Measurements from ENCODE around the gene PLK1.
A peak's percentile ranks its signal among the peaks of the same experiment; 100 is the strongest.

PLK1 gene

DNA sequence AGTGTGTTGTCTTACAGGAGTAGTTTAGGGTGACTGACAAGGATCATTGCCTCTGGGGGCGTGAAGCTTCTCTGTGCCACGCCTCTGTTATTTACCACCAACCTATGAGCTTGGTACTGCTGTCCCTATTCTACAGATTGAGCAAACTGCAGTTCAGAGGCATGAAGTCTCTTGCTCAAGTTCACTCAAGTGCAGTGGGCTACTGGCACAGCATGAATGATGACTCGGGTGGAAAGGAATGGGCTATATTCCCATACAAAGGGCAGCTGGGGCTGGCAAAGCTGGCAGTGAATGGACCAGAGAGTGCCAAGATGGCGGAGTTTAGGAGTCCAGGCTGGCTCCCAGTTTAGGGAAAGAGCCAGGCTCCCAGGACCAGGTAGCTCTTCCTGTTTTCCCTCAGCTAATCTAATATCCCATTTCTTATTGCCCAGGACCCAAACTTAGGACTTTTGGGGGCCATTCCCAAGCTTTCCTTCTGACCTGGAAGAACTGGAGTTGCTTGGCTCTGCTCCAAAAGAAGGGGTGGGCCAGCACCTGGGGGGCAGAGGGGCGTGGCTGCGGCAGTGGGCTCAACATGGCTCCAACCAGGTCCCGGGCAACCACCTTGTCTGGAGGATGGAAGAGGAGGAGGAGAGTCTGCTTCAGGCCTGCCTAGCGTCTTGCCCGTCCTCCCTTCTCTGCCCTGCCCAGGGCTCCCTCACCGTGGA, 12.9 kb downstream of the PLK1 start:
- H3K4me3 ChIP-seq (replicated peaks; ENCODE audit: low read depth, low read length), result no peak overlapping the region
- TF ChIP-seq, protein P1, sequence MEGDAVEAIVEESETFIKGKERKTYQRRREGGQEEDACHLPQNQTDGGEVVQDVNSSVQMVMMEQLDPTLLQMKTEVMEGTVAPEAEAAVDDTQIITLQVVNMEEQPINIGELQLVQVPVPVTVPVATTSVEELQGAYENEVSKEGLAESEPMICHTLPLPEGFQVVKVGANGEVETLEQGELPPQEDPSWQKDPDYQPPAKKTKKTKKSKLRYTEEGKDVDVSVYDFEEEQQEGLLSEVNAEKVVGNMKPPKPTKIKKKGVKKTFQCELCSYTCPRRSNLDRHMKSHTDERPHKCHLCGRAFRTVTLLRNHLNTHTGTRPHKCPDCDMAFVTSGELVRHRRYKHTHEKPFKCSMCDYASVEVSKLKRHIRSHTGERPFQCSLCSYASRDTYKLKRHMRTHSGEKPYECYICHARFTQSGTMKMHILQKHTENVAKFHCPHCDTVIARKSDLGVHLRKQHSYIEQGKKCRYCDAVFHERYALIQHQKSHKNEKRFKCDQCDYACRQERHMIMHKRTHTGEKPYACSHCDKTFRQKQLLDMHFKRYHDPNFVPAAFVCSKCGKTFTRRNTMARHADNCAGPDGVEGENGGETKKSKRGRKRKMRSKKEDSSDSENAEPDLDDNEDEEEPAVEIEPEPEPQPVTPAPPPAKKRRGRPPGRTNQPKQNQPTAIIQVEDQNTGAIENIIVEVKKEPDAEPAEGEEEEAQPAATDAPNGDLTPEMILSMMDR (IDR thresholded peaks at IDR 0.05; ENCODE audit: low read length, missing control alignments), result no peak
- DNase-seq (ENCODE audit: low read depth), result peak; percentile 40

DNA sequence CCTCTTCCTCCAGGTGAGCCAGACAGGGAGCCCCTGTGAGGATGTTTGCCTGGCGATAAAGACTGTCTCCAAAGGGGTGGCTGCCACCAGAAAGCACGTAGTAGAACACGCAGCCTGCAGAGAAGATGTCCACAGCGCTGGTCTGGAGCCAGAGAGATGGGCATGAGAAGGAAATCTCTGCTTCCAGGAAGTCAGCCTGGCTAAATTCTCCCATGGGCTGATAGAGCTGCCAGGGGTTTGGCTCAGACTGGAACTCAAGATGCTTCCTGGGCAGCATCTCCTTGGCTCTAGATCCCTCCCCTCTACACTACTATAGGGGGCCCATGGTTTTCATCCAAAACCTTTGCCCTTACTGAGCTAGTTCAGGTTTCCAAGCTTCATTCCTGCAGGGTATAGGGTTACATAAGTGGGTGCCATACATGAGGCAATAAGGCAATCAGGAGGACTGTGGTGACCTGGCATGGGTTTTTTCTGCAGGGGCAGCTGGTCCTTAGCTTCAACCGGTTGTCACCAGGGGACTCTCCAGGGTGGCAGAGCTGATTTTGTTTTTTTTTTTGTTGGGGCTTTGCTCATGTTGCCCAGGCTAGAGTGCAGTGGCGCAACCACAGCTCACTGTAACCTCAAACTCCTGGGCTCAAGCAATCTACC, 13.6 kb downstream of the PLK1 start:
- TF ChIP-seq, protein P1 (IDR thresholded peaks at IDR 0.05; ENCODE audit: low read length, missing control alignments), result no peak
- no peak for DNase-seq (ENCODE audit: low read depth)
- no peak overlapping the region for H3K4me3 ChIP-seq (replicated peaks; ENCODE audit: low read depth, low read length)

DNA sequence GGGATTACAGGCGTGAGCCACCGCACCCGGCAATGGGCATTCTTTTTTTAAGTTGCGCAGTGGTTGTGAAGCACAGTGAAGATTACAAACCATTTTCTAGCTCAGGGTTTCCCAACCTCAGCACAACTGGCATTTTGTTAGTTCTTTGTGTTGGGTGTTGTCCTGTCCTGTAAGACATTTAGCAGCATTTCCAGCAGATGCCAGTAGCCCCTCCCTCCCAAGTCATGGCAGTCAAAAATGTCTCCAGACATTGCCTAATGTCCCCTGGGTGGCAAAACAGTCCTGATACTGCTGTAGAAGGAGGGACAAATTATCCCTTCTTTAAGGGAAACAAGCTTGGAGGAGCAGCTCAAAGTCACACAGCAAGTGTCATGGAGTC, 15.6 kb downstream of the PLK1 start:
- TF ChIP-seq, protein P1 (IDR thresholded peaks at IDR 0.05; ENCODE audit: low read length, missing control alignments), result no peak
- H3K4me3 ChIP-seq (replicated peaks; ENCODE audit: low read depth, low read length), result no peak overlapping the region
- DNase-seq (ENCODE audit: low read depth), result no peak

DNA sequence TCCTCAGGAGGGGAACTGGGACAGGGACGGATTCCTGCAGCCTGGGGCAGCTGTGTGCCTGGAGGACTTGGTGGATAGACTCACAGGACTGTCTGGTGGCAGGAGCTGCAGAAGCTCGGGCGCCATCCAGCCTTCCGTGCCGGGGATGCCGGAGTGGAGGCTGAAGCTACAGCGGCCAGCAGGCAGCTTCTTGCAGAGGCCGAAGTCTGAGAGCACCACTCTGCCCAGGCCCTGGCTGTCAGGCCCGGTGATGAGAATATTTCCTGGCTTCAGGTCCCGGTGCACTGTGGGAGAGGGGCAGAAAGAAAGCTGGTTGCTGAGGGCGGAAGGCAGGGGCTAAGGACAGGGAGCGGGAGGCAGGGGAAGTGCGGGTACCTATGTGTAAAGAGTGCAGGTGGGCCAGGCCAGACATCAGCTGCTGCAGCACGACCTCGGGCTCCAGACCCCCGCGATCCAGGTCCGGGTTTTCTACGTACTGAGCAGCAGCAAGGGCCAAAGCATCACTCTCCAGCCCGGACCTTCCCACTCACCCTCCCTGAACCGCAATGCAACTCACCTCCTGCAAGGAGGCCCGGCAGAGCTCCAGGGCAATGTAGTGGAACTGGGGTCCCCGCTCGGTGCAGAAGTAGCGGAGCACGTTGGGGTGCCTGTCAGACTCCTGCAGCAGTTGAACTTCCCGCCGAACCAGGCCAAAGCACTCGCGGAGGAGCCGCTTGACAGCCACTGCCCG, 16.1 kb downstream of the PLK1 start:
- no peak overlapping the region for H3K4me3 ChIP-seq (replicated peaks; ENCODE audit: low read depth, low read length)
- TF ChIP-seq, protein P1 (IDR thresholded peaks at IDR 0.05; ENCODE audit: low read length, missing control alignments), result no peak
- DNase-seq (ENCODE audit: low read depth), result peak; percentile 37

DNA sequence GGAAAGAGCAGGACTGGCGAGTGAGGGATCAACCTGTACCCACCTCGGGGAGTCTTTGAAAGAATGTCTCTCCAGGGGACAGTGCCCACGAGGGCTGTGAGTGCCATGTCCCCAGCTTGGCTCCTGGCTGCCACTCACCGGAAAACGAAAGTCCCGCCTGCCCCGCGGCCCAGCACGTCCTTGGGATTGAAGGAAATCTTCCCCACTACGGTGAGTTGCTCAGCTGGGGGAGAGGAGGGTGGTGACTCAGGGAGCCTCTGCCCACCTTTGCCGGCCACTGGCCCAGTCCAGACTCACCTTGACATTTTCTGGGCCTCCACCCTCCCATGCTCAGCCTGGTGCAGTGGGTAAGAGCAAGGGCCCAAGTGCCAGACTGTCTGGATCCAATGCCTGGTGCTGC, 17.1 kb downstream of the PLK1 start:
- no peak for DNase-seq (ENCODE audit: low read depth)
- TF ChIP-seq, protein P1 (IDR thresholded peaks at IDR 0.05; ENCODE audit: low read length, missing control alignments), result no peak
- no peak overlapping the region for H3K4me3 ChIP-seq (replicated peaks; ENCODE audit: low read depth, low read length)

DNA sequence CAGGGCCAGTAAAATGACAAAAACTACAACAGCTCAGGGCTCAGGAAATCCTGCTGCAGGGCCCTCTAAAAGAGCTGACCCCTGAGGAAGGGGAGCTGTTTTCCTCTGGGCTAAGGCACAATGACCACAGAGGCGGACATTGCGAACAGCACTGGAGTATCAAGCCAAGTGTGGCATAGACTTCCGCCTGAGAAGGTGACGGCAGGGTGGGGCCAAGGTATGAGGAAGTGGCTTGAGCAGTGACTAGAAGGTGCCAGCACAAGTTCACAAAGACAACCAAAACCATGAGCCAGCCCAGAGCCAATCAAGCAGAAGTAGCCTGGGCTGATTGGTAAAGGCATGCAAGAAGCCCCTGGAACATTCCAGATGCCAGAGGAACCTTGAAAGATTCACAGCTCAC, 20.4 kb downstream of the PLK1 start:
- no peak for DNase-seq (ENCODE audit: low read depth)
- TF ChIP-seq, protein P1 (IDR thresholded peaks at IDR 0.05; ENCODE audit: low read length, missing control alignments), result no peak
- no peak overlapping the region for H3K4me3 ChIP-seq (replicated peaks; ENCODE audit: low read depth, low read length)

Data from fibroblast of pulmonary artery (primary cell).